GM12878 (cell line): Measurements from ENCODE around the gene CHMP2B. TPM values are rescaled to one million over a fixed set of nuclear protein-coding genes. Genes with fewer than 3 reads are reported as not detected.

Source experiments
- ATAC-seq: fragments of 200-7000 bp; cut with Tn5 transposase; 3 replicates; pipeline ENCODE4 v1.9.1; 2020; ENCODE audit warnings: mild to moderate bottlenecking, moderate library complexity
- BruUV-seq: library from RNA; stranded (reverse); fragments of 400-500 nt; replicated peaks from 2 replicates; lab custom pipeline; 2021; lab: Mats Ljungman, UMichigan
- CTCF ChIA-PET: fragments of 300-600 bp; sonication (Branson Sonifier 250); formaldehyde crosslinking; extraction: SDS; loops from one replicate; lab custom pipeline; 2021; ENCODE audit warnings: inconsistent platforms; lab: Yijun Ruan, JAX
- POLR2A ChIA-PET: fragments of 350-600 bp; formaldehyde crosslinking; extraction: SDS; loops from one replicate; lab custom pipeline; 2021; ENCODE audit warnings: inconsistent platforms; lab: Charles Lee
- RAD21 ChIA-PET: fragments of 300-600 bp; sonication (Branson Sonifier 250); formaldehyde crosslinking; loops from one replicate; lab custom pipeline; 2023; ENCODE audit warnings: antibody characterized with exemption; ENCODE audit not compliant: unreplicated experiment; lab: Charles Lee
- SMC1A ChIA-PET: fragments of 300-600 bp; sonication (Branson Sonifier 250); formaldehyde crosslinking; loops from one replicate; lab custom pipeline; 2023; ENCODE audit not compliant: unreplicated experiment, uncharacterized antibody; lab: Charles Lee
- DNase-seq: peaks from one replicate; pipeline ENCODE4 v3.0.0-alpha.2; 2011; ENCODE audit warnings: low read depth, low spot score
- FAIRE-seq: peaks from 3 replicates; lab custom pipeline; 2011; peaks lifted over from hg19 to GRCh38; lab: Jason Lieb, UNC
- H2AFZ ChIP-seq: 2 replicates; pipeline ENCODE4 v1.6.0; 2011; ENCODE audit warnings: low read depth, low read length, control low read depth; ENCODE audit not compliant: control insufficient read depth
- H3K27ac ChIP-seq: 2 replicates; pipeline ENCODE4 v1.5.1; 2011; ENCODE audit warnings: control low read depth; ENCODE audit not compliant: control insufficient read depth, insufficient read depth
- H3K27me3 ChIP-seq, 2 experiments: replicated peaks in 1 of 2; 2 replicates each; pipeline versions ENCODE4 v1.6.0 to v1.6.1; 2011; ENCODE audit warnings: low read length in 1 of 2; ENCODE audit not compliant: control insufficient read depth in 2 of 2, insufficient read depth in 2 of 2
- H3K36me3 ChIP-seq, 2 experiments: 2 replicates each; pipeline ENCODE4 v1.5.1; 2011; ENCODE audit warnings: low read length in 1 of 2; ENCODE audit not compliant: control insufficient read depth in 2 of 2, insufficient read depth in 2 of 2
- H3K4me1 ChIP-seq: 2 replicates; pipeline ENCODE4 v1.6.1; 2011; ENCODE audit warnings: mild to moderate bottlenecking, low read length, moderate library complexity, mixed read lengths; ENCODE audit not compliant: control insufficient read depth, insufficient read depth
- H3K4me2 ChIP-seq: 2 replicates; pipeline ENCODE4 v1.6.0; 2011; ENCODE audit warnings: control low read depth; ENCODE audit not compliant: control insufficient read depth, insufficient read depth
- H3K4me3 ChIP-seq: fragments of 200-600 bp; sonication (generic); 2 replicates; pipeline ENCODE4 v1.5.1; 2016
- H3K79me2 ChIP-seq: 2 replicates; pipeline ENCODE4 v1.6.0; 2011; ENCODE audit warnings: low read length; ENCODE audit not compliant: control insufficient read depth, insufficient read depth
- H3K9ac ChIP-seq: 2 replicates; pipeline ENCODE4 v1.8.0; 2011; ENCODE audit warnings: low read length, control low read depth, mixed read lengths; ENCODE audit not compliant: control insufficient read depth, insufficient read depth
- H3K9me3 ChIP-seq: replicated peaks from 3 replicates; pipeline ENCODE4 v1.5.1; 2011; ENCODE audit warnings: mild to moderate bottlenecking, low read length; ENCODE audit not compliant: control insufficient read depth, insufficient read depth
- H4K20me1 ChIP-seq: 2 replicates; pipeline ENCODE4 v1.6.0; 2011; ENCODE audit not compliant: control insufficient read depth, insufficient read depth
- BCLAF1 ChIP-seq: fragments of 450-650 bp; IDR thresholded peaks from 2 replicates; pipeline ENCODE4 v1.6.1; 2017; ENCODE audit warnings: antibody characterized with exemption, mild to moderate bottlenecking, moderate library complexity
- CBFB ChIP-seq: IDR thresholded peaks from 2 replicates; pipeline ENCODE4 v1.6.1; 2016; ENCODE audit warnings: antibody characterized with exemption, low read depth
- IKZF2 ChIP-seq, 2 experiments: fragments of 450-650 bp; IDR thresholded peaks; 2 replicates each; pipeline ENCODE4 v1.6.1; 2017; ENCODE audit warnings: mild to moderate bottlenecking in 2 of 2, moderate library complexity in 2 of 2
- IRF4 ChIP-seq: IDR thresholded peaks from 2 replicates; pipeline ENCODE4 v1.6.1; 2011; ENCODE audit warnings: low read depth, low read length
- KLF5 ChIP-seq: fragments of 450-650 bp; IDR thresholded peaks from 2 replicates; pipeline ENCODE4 v1.6.1; 2014; ENCODE audit warnings: mild to moderate bottlenecking; ENCODE audit not compliant: partially characterized antibody
- NR2C1 ChIP-seq: fragments of 450-650 bp; IDR thresholded peaks from 2 replicates; pipeline ENCODE4 v1.6.1; 2017; ENCODE audit warnings: antibody characterized with exemption, mild to moderate bottlenecking, moderate library complexity
- RAD51 ChIP-seq: fragments of 450-650 bp; IDR thresholded peaks from 2 replicates; pipeline ENCODE4 v1.6.1; 2016; ENCODE audit warnings: moderate library complexity, mild to moderate bottlenecking, inconsistent platforms
- SIX5 ChIP-seq: IDR thresholded peaks from 2 replicates; pipeline ENCODE4 v1.6.1; 2011; ENCODE audit warnings: mild to moderate bottlenecking, low read depth, low read length, moderate library complexity; ENCODE audit not compliant: severe bottlenecking
- SPI1 ChIP-seq: IDR thresholded peaks from 2 replicates; pipeline ENCODE4 v1.6.1; 2011; ENCODE audit warnings: low read depth, mild to moderate bottlenecking, low read length, moderate library complexity, borderline replicate concordance; ENCODE audit not compliant: insufficient read depth
- TCF12 ChIP-seq: IDR thresholded peaks from 2 replicates; pipeline ENCODE4 v1.6.1; 2011; ENCODE audit warnings: low read depth, mild to moderate bottlenecking, low read length
- USF2 ChIP-seq: IDR thresholded peaks from 2 replicates; pipeline ENCODE4 v1.6.1; 2011; ENCODE audit warnings: low read depth, low read length, improper control_type of control experiment, borderline replicate concordance
- YY1 ChIP-seq: IDR thresholded peaks from 2 replicates; pipeline ENCODE4 v1.6.1; 2011; ENCODE audit warnings: low read depth, mild to moderate bottlenecking, low read length
- ZNF207 ChIP-seq: fragments of 450-650 bp; IDR thresholded peaks from 2 replicates; pipeline ENCODE4 v1.6.1; 2014; ENCODE audit warnings: antibody characterized with exemption, mild to moderate bottlenecking, borderline replicate concordance
- ZSCAN29 ChIP-seq: fragments of 450-650 bp; IDR thresholded peaks from 2 replicates; pipeline ENCODE4 v1.6.1; 2017; ENCODE audit warnings: mild to moderate bottlenecking, moderate library complexity
- WGBS: methylation state at CpG from one replicate; pipeline ENCODE4 v1.1.6; 2016; ENCODE audit warnings: low lambda C conversion rate; ENCODE audit not compliant: insufficient replicate concordance, insufficient coverage; ENCODE audit errors: missing lambda C conversion rate; 5-methylcytosine and 5-hydroxymethylcytosine counted together
- in situ Hi-C: fragments of 300-500 bp; cut with MboI; formaldehyde crosslinking; loops from 9 replicates; pipeline ENCODE4 v1.14.3; 2018; ENCODE audit warnings: mixed read lengths
- intact Hi-C: fragments of 100-400 bp; cut with micrococcal nuclease; formaldehyde crosslinking; loops from one replicate; pipeline ENCODE4 v1.14.2; 2022; ENCODE audit not compliant: unreplicated experiment
- polyA plus RNA-seq, 11 experiments: library from polyadenylated mRNA; depleted of rRNA in 4 of 11; unstranded in 6 of 11; stranded (reverse) in 5 of 11; fragments of >200 nt; fragmentation: Nextera tagmentation in 4 of 11; fragmentation: Illumina TruSeq in 1 of 11; extraction: Ambion mirVana in 4 of 11; extraction: Trizol in 1 of 11; gene quantifications; 1 replicate in 1 of 11; 2 replicates in 10 of 11; pipeline versions ENCODE4 v1.2.1 to v1.2.3, GENCODE V29; 2011 to 2016; ENCODE audit warnings: inconsistent platforms in 2 of 11, missing spikeins in 2 of 11, low read depth in 1 of 11
- total RNA-seq, 4 experiments: library from RNA; depleted of rRNA in 3 of 4; stranded (reverse); fragments of >200 nt in 3 of 4; fragmentation: Illumina TruSeq in 1 of 4; extraction: Trizol in 1 of 4; gene quantifications; 2 replicates each; pipeline versions ENCODE4 v1.2.1 to v1.2.3, GENCODE V29; 2013 to 2021

Gene CHMP2B
- total and polyA plus RNA-seq, 10 of the 15 experiments (the other 5 are each of a cell fraction or from before 2014, with no cell fraction given) = 14.9 to 54.8 (median 24.6) TPM

DNA sequence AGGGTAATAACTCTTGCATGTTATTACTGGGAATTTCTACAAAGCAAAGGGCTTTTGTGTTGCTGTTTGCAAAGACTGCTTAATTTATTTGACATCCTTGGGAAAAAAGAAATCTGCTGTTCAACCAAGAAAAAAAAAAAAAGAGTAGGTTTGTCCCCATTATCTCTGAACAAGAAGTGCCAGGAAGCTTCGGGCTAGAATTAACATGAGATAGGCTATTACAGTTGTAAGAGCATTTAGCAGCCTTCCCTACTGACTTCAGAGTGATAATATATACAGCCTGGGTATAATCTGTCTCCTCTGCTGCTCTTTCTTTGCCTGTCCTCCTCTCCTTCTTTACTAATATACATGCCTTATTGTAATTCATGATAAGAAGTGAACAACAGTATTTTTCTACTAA is 23.3 kb upstream of the CHMP2B start:
- SMC1A ChIA-PET = interaction anchor here (0.5 kb wide), 1 partner anchor 469 kb away, joined by 3 read pairs; no protein-coding TSS in a partner anchor
- Histone ChIP-seq H3K9ac (no peak overlapping the region), H2AFZ (no peak overlapping the region), H3K36me3 (no peaks in the 10 kb centered on the region), H3K27ac (no peak overlapping the region), H3K9me3 (no peaks in the 10 kb centered on the region), H3K79me2 (no peaks in the 10 kb centered on the region)
- POLR2A ChIA-PET = no interaction called here
- 0% methylated on average over 1 of the region's 1 CpG for WGBS
- TF ChIP-seq IKZF2 (IDR thresholded peaks at IDR 0.05) (no peak), BCLAF1 (no peak), ZSCAN29 (no peak), RAD51 (no peak), USF2 (no peak), YY1 (no peak), CBFB (no peak), IRF4 (no peak), KLF5 (no peak), ZNF207 (no peak), TCF12 (no peak), SIX5 (no peak), NR2C1 (no peak), SPI1 (no peak)
- TF ChIP-seq, all 136 proteins: peak for 0
- ATAC-seq (no peak), FAIRE-seq (no peak), DNase-seq (no peak)
- no peaks in the 10 kb centered on the region for H3K4me1 ChIP-seq
- H3K4me3 ChIP-seq = no peak overlapping the region
- intact Hi-C loops (no loop called here), in situ Hi-C loops (no loop called here)
- H3K27me3 ChIP-seq = no peaks in the 10 kb centered on the region
- ChIA-PET CTCF (no interaction called here), RAD21 (no interaction called here)
- no peaks in the 10 kb centered on the region for H4K20me1 ChIP-seq
- BruUV-seq = no TSS peak
- H3K4me2 ChIP-seq = no peak overlapping the region
